Heart left ventricle (tissue), 16 donors: ENCODE results near the gene CGB8. TPM values are rescaled to one million over a fixed set of nuclear protein-coding genes. Genes with fewer than 3 reads are reported as not detected.
"Not testable (repeated sequence)": the region's sequence is repeated elsewhere in the genome, so short reads cannot be mapped to it uniquely, and the experiment has no call there.

Experiments used
- ATAC-seq, 4 donors: fragments of 200-7000 bp; cut with Tn5 transposase; one replicate each; pipeline ENCODE4 v1.9.1; 2020 to 2022; ENCODE audit warnings: moderate library complexity in 4 of 4, mild to moderate bottlenecking in 3 of 4, moderate number of reproducible peaks in 1 of 4
- DNase-seq, 5 donors: peaks; one replicate each; pipeline ENCODE4 v3.0.0-alpha.2; 2020
- H3K27ac ChIP-seq, 12 donors: fragments of 200-600 bp; sonication (generic) in 4 of 12; one replicate each; pipeline versions ENCODE4 v1.5.0 to v1.8.0; 2016 to 2022; ENCODE audit warnings: mild to moderate bottlenecking in 2 of 12
- H3K27me3 ChIP-seq, 9 donors: fragments of 200-600 bp; sonication (generic) in 2 of 9; one replicate each; pipeline versions ENCODE4 v1.5.1 to v1.8.0; 2016 to 2022; ENCODE audit warnings: mild to moderate bottlenecking in 3 of 9
- H3K36me3 ChIP-seq, 9 donors: fragments of 200-600 bp; sonication (generic) in 2 of 9; one replicate each; pipeline versions ENCODE4 v1.5.0 to v1.8.0; 2018 to 2022; ENCODE audit warnings: mild to moderate bottlenecking in 2 of 9
- H3K4me1 ChIP-seq, 12 donors: fragments of 200-600 bp; sonication (generic) in 4 of 12; one replicate each; pipeline versions ENCODE4 v1.5.0 to v1.8.0; 2016 to 2022; ENCODE audit warnings: mild to moderate bottlenecking in 3 of 12
- H3K4me3 ChIP-seq, 12 donors: fragments of 200-600 bp; sonication (generic) in 4 of 12; one replicate each; pipeline versions ENCODE4 v1.5.0 to v1.8.0; 2017 to 2022; ENCODE audit warnings: mild to moderate bottlenecking in 9 of 12, moderate library complexity in 4 of 12
- H3K9me3 ChIP-seq, 12 donors: fragments of 200-600 bp; sonication (generic) in 4 of 12; one replicate each; pipeline versions ENCODE4 v1.5.0 to v1.8.0; 2016 to 2022; ENCODE audit warnings: mild to moderate bottlenecking in 1 of 12
- CTCF ChIP-seq, 12 donors: fragments of 200-600 bp; sonication (generic) in 4 of 12; IDR thresholded peaks; one replicate each; pipeline versions ENCODE4 v1.5.0 to v1.8.0; 2018 to 2022; ENCODE audit warnings: antibody characterized with exemption in 12 of 12, mild to moderate bottlenecking in 5 of 12
- POLR2A ChIP-seq, 2 donors: fragments of 450-650 bp; IDR thresholded peaks; one replicate each; pipeline ENCODE4 v1.6.1; 2017; ENCODE audit warnings: antibody characterized with exemption in 2 of 2, mild to moderate bottlenecking in 2 of 2, moderate library complexity in 2 of 2
- WGBS, 4 donors: extraction: QIAGEN DNeasy Blood & Tissue Kit in 2 of 4; methylation state at CpG; one replicate each; pipeline versions ENCODE4 v1.1.5 to v1.1.7; 2013 to 2018; 5-methylcytosine and 5-hydroxymethylcytosine counted together
- intact Hi-C, 10 donors: fragments of 100-400 bp; cut with DNase I; formaldehyde crosslinking; loops; one replicate each; pipeline versions ENCODE4 v1.11.1 to v1.14.2; 2022
- polyA plus RNA-seq, 2 donors: library from polyadenylated mRNA; stranded (reverse); fragments of 200-250 nt; gene quantifications; one replicate each; pipeline ENCODE4 v1.2.3, GENCODE V29; 2013
- total RNA-seq, 9 donors: library from RNA; depleted of rRNA in 2 of 9; stranded (reverse); fragments of >200 nt in 2 of 9; fragmentation: NEBNext Ultra II Directional in 3 of 9; extraction: Animal tissue kit (Norgen Biotek cat#: 25700) in 3 of 9; gene quantifications; one replicate each; pipeline versions ENCODE4 v1.1.0 to v1.2.4, GENCODE V29; 2016 to 2023
- donor health status: ischemic (EF 13 %, LVEDD 7.1; RV severe dilation, severe dysfunction).
- donor health status: healthy with polysubstance abuse.
- donor health status: DM: no; HTN: yes; CAD: no.
- donor health status: DM: no; HTN: no; CAD: no.
- donor health status: ischemic (EF 25% LVEDD 6.9; RV normal size, moderate dysfunction).
- donor health status: ischemic (EF 25% LVEDD 5.7; RV mildly dilated, moderate dysfunction).
- donor health status: healthy.
- donor health status: DM: yes; HTN: yes; CAD: no.
- donor health status: ischemic (EF 35%, LVEDD 5.7; RV mildly dilated, moderate dysfunction).
- donor health status: nonischemic (EF 11% LVEDD 7.7; RV severe dilation, severe dysfunction).
- donor health status: DM: yes; HTN: yes; CAD: no.
- donor health status: PGD.
- donor health status: ischemic (EF 29% LVEDD 5.4; RV normal size, mild dysfunction).
- donor health status: nonischemic (EF 23%, LVEDD 6.1; RV moderate dilation, normal function).

The CGB8 gene
- total and polyA plus RNA-seq, 11 donors, result not detected

- Histone ChIP-seq H3K36me3 (no peaks in the 10 kb centered on the region), H3K9me3 (no peaks in the 10 kb centered on the region), H3K4me3 (no peak overlapping the region), H3K27me3 (peaks cover 0 to 25% (median 0%) of the 10 kb centered on the region in 9 donors), H3K27ac (no peak overlapping the region), H3K4me1 (peaks cover 0 to 27% (median 16%) of the 10 kb centered on the region in 12 donors)
- TF ChIP-seq POLR2A (IDR thresholded peaks at IDR 0.05) (no peak), CTCF (IDR thresholded peaks at IDR 0.05) (no peak)
- 87 to 94% (median 90%) methylated on average over 9 of the region's 9 CpGs for WGBS, 4 donors
- DNase-seq, result no peak
- intact Hi-C loops, result no loop called here
- ATAC-seq, result no peak
Observed at GRCh38 chr19:49022116-49022515, 26.8 kb downstream of the CGB8 start.

GRCh38 chr19:49020931-49021895 lies 27.7 kb downstream of the CGB8 start:
- ATAC-seq, result no peak
- DNase-seq, result no peak
- no peak overlapping the region for H3K27ac ChIP-seq
- peaks cover 0 to 25% (median 0%) of the 10 kb centered on the region in 9 donors for H3K27me3 ChIP-seq
- no peak for TF ChIP-seq CTCF (IDR thresholded peaks at IDR 0.05)
- TF ChIP-seq POLR2A (IDR thresholded peaks at IDR 0.05), result no peak
- WGBS, 4 donors, result 47 to 51% (median 49%) methylated on average over 16 of the region's 16 CpGs
- no peaks in the 10 kb centered on the region for H3K9me3 ChIP-seq
- H3K36me3 ChIP-seq, result peaks cover 0 to 3% (median 0%) of the 10 kb centered on the region in 9 donors
- intact Hi-C loops, result no loop called here
- peaks cover 0 to 29% (median 16%) of the 10 kb centered on the region in 12 donors for H3K4me1 ChIP-seq
- H3K4me3 ChIP-seq, result no peak overlapping the region

GRCh38 chr19:49020342-49020741 lies 28.6 kb downstream of the CGB8 start:
- H3K4me1 ChIP-seq, result peaks cover 0 to 29% (median 16%) of the 10 kb centered on the region in 12 donors
- no peaks in the 10 kb centered on the region for H3K9me3 ChIP-seq
- H3K27ac ChIP-seq, result no peak overlapping the region
- peaks cover 0 to 11% (median 3%) of the 10 kb centered on the region in 9 donors for H3K36me3 ChIP-seq
- TF ChIP-seq POLR2A (IDR thresholded peaks at IDR 0.05), result no peak
- TF ChIP-seq CTCF (IDR thresholded peaks at IDR 0.05), result no peak
- ATAC-seq (no peak), DNase-seq (no peak)
- no peak overlapping the region for H3K4me3 ChIP-seq
- 74 to 83% (median 79%) methylated on average over 11 of the region's 11 CpGs for WGBS, 4 donors
- peaks cover 0 to 25% (median 0%) of the 10 kb centered on the region in 9 donors for H3K27me3 ChIP-seq
- intact Hi-C loops, result no loop called here

- TF ChIP-seq CTCF (IDR thresholded peaks at IDR 0.05) (peak in 1 of 12 donors; percentile 12), POLR2A (IDR thresholded peaks at IDR 0.05) (no peak)
- Histone ChIP-seq H3K4me1 (peaks cover 0 to 29% (median 16%) of the 10 kb centered on the region in 12 donors), H3K9me3 (no peaks in the 10 kb centered on the region), H3K36me3 (peaks cover 0 to 21% (median 8%) of the 10 kb centered on the region in 9 donors), H3K27me3 (peaks cover 0 to 25% (median 0%) of the 10 kb centered on the region in 9 donors), H3K4me3 (peak overlapping the region in 11 of 12 donors; percentile 34 to 63 (median 54)), H3K27ac (no peak overlapping the region)
- intact Hi-C loops, result no loop called here
- WGBS, 4 donors, result 16 to 29% (median 18%) methylated on average over 18 to 41 of the region's 41 CpGs
- ATAC-seq (peak in 3 of 4 donors; percentile 61 to 69 (median 69)), DNase-seq (peak; percentile 33 to 84 (median 71))
Observed at GRCh38 chr19:49019242-49019932, 29.5 kb downstream of the CGB8 start.

- H3K9me3 ChIP-seq, H3K27ac ChIP-seq, intact Hi-C loops: not testable (repeated sequence)
- DNase-seq, result peak in 1 of 5 donors; percentile 32
- peak in 2 of 4 donors; percentile 14 to 23 for ATAC-seq
- peaks cover 0 to 25% (median 0%) of the 10 kb centered on the region in 9 donors for H3K27me3 ChIP-seq
- peaks cover 0 to 29% (median 13%) of the 10 kb centered on the region in 9 donors for H3K36me3 ChIP-seq
- peak overlapping the region in 11 of 12 donors; percentile 34 to 63 (median 54) for H3K4me3 ChIP-seq
- H3K4me1 ChIP-seq, result peaks cover 0 to 29% (median 16%) of the 10 kb centered on the region in 12 donors
- WGBS, 4 donors, result 4 to 9% (median 6%) methylated on average over 25 to 50 of the region's 50 CpGs
Observed at GRCh38 chr19:49018388-49019241, 30.3 kb downstream of the CGB8 start.
